Pulmonary artery endothelial cell (primary cell): Measurements from ENCODE around the gene ABCA12. TPM values are rescaled to one million over a fixed set of nuclear protein-coding genes. Genes with fewer than 3 reads are reported as not detected.

Source experiments
- DNase-seq: peaks from one replicate; pipeline ENCODE4 v3.0.0-alpha.2; 2011; ENCODE audit warnings: low read depth, low spot score
- total RNA-seq: library from RNA; depleted of rRNA; stranded (reverse); fragments of >200 nt; gene quantifications from 2 replicates; pipeline ENCODE4 v1.2.3, GENCODE V29; 2014

The ABCA12 gene
- total RNA-seq, 1 donor from 2014 or later = under 0.01 TPM

DNA sequence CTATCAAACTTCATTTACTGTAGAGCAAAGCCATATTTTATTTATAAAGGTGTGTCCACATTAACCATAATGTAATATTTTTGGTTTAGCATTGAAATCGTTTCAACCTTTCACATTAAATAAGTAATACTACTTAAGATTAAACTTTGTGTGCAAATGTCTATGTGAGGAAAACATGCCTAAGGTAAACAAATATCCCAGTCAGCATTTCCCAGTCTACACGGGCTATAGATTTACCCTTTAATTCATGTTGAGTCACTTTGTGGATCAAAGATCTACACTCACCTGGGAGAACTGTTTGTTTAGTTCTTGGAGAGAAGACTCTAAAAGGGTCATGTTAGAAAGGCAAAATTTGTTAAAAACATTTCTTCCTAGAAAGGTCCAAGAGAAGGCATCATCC lies 89.1 kb downstream of the ABCA12 start:
- DNase-seq = no peak

DNA sequence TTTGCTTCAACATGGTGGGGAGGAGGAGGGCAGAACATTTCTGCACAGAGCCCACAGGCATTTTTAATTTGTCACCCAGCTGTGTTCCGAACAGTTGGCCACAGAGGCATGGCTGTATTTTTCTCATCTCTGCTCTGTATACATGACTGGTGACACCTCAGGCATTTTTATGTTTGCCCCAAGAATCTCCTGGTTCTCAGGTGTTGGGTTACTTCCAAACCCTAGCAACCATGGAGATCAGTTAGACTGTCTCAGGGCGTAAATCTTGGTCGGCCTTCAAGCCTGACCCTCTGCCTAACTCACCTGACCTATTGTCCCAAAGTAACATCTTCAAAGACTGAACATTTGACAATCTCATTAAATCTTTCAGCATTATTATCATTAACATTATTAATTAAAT lies 100.0 kb downstream of the ABCA12 start:
- no peak for DNase-seq

DNA sequence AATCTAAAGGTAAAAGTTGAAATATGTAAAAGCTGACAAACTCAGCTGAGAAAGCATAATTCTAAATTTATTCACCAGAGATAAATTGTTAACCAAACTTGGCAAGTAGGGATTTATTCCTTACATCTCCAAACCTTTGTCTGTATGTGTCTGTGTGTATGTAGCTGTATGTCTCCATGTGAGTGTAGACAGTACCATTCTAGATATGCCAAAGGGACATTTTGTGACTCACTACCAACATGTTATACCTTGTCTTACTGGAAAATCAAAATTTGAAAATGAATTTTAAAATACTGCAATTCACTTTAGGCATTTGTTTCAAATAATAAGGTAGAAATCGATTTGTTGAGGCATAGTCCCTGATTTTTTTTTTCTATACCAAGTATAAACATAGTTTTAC lies 102.1 kb downstream of the ABCA12 start:
- DNase-seq = no peak

DNA sequence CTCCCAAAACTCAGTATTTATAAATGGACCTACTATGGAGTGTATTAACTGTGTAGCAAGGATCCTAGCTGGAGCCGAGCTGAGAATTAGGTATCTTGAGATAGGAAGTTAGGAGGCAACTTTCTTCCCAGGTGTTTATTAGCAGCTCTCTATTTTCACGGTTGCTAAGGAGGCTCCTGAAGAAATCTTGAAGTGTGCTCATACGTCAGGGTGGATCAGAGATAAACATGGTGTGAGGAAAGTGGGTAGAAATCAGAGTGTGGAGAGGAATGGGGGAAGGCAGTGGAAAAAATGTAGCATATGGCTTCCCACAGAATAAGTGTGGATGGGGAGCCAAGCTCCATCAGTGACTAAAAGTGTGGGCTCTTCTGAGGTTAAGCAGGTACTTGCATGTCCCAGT lies 104.3 kb downstream of the ABCA12 start:
- no peak for DNase-seq

DNA sequence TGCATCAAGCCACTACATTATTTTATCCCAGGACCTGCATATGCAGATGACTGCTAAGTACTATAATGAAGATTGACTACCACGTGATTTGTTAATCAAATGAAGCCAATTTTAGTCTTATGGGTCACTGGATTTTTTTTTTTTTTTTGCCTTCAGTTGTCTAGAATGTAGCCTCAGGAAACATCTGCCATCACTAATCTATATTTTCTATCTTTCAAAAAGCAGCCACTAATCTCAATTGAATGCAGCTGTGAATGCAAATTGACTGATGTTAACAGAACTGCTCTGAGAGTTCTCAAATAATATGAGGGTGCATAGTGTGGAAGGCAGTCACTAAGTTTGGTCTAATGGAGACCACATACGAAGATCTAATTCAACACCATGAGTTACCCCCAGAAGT lies 106.3 kb downstream of the ABCA12 start:
- DNase-seq = no peak

DNA sequence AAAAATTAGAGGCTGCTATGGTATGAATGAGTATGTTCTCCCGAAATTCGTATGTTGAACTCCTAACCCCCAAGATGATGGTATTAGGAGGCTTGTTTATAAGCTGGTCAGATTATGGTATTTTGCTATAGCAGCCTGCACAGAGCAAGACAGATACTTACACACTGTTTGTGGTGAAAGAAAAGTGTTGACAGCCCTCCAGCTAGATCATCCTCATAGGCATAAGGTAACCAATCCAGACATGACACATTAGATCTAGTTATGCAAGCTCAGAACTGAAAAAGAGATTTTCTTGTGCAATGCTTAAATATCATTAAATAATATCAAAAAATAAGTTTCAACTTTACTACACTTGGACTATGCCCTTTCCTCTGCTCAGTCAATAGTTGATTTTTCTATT lies 107.1 kb downstream of the ABCA12 start:
- no peak for DNase-seq

DNA sequence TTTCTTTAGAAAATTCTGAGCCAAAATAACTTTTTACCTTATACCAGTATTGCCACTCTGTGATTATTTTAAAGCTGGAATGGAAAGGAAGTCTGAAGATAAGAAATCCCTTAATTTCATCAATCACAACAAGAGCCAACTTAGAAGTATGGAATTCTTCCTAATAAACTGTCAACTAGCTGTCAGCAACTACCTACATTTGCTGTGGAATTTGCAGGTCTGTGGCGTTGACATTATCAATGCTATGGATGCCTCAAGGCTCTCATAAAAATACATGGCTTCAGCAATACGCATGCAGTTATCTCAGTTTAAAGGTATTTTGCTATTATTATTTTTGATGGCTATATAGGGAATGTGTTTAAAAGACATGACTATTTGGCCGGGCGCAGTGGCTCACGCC lies 108.5 kb downstream of the ABCA12 start:
- no peak for DNase-seq

DNA sequence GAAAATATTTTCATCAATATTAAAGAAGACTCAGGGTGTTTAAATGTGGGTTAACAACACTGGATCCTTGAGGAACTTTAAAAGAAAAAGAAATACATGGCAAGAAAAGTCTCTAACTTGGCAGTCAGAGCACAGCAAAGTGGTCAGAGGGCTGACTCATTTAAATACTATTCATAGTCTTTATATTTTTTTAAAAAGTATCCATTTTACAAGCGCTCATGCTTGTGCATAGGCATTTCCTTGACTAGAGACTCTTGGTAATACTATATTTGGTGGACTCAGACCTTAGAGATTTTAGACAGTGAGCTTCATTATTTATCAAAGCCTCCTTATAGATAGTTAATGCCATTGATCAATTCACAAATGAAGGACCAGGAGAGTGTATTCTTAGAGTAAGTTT lies 110.2 kb downstream of the ABCA12 start:
- no peak for DNase-seq

DNA sequence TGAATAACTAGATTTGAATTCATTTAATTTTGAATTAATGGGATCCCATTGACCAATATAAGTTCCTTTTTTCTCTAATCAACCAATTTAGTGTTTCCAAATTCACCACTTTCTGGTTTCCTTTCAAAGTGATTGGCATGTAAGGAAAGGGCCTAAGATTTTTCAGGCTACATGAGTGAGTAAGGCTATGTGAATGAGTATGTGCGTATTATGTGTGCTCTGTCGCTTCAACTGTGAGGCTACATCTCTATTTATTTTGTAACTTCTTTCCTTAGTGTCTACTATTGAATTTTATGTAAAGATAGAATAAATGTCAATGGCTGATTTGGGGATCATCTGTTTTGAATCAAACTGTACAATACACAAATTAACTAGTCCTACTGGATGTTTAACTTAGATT lies 110.6 kb downstream of the ABCA12 start:
- DNase-seq = no peak

DNA sequence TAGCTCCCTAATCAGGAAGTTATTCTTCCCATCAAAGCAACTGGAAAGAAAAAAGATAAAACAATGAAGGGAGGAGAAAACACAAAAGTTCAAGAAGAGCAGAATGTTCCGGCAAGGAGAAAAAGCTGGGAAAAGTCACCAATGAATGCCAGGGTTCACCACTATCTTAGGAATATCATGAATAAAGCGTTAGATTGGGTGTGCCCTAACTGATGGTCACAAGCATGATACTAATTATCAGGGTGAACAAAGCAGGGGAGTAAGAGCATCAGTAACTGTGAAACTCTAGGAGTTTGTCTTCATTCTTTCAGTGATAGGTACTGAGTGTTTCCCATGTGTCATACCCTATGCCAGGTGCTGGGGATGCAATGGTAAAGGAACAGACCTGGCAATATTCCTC lies 115.5 kb downstream of the ABCA12 start:
- DNase-seq = no peak

DNA sequence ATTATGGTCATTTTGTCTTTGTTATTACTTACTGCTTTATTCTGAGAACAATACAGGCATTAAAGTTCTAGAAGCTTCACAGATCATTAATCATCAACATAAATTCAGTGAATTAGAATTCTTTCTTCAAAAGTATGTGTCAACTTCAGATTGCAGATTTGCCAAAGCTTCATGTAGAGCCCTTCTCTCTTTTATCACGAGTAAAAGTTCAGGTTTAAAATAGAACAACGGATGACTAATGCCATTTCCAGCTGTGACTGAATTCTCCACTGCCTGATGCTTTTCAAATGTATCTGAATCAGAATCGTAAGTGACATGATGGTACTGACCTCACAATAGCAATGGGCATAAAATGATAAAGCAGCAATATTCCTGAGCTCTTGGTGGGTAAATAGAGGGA lies 116.0 kb downstream of the ABCA12 start:
- DNase-seq = no peak

DNA sequence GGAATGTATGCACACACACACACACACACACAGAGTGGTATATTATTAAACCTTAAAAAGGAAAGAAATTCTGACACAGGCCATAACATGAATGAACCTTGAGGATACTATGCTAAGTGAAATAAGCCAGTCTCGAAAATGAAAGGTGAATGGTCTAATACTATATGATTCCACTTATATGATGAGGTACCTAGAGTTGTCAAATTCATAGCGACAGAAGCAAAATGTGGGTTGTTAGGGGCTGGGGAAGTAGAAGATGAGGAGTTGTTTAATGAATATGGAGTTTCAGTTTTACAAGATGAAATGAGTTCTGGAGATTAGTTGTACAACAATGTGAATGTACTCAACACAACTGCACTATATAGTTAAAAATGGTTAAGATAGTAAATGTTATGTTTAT lies 118.1 kb downstream of the ABCA12 start:
- DNase-seq = no peak

DNA sequence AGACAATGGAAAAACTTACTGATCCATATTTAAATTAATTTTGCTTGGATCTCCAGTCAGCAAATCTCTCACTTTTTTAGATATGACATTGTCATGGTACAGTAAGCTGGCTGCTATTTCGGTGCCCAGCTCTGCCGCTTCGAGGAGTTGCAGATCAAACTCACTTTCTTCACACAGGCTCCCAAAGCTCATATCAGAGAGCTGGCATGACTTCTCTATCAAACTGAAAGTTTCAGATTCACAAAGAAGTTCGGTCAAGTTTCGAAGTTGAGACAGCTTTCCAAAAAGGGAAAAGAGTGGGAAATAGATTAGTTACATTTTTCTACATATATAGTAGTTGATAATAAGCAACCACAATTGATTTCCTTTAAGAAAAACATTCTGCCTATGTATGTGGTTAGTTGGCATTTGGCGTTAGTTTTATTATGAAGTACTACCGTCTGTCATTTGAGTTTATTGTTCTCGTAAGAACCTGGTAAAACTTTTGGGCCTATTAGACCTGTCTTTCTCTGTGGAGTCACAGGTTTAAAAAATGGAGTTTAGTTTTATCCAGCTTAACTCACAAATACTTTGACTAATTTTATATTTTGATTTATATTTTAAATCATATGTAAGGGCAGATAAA lies 118.8 kb downstream of the ABCA12 start:
- DNase-seq = no peak

DNA sequence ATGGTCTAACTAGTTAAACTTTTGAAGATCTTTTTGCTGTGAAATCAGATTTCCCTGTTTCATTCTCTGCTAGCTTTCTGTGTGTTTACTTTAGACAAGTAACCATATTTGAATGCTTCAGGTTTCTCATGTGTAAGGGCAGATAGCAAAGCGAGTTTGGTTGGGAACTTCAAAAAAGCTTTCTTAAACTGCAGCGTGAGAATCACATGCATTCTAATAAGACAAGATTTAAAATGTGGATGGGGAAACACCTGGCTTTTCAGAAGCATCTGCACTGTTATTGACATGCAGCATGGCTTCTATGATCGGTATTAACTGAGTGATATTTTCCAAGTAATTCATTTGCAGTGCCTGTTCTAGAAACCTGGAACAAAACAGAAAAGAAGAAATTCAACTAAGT lies 119.3 kb downstream of the ABCA12 start:
- no peak for DNase-seq

DNA sequence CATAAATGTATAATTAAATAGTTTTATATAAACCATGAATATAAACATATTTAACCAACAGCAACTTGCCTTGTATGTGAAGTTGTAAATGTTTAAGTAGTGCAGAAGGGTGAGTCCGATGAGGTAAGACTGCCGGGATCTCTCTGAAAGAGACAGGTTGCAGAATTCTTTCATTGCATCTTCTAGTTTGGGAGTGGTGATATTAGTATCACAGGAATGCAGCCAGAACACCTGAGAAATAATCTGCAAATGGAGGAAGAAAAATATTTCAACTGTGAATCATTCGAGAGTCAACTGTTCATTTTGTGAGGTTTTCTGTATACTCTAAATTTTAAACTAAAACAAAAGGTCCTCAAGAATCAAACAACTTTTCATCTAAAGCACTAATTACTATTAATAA lies 123.0 kb downstream of the ABCA12 start:
- no peak for DNase-seq

DNA sequence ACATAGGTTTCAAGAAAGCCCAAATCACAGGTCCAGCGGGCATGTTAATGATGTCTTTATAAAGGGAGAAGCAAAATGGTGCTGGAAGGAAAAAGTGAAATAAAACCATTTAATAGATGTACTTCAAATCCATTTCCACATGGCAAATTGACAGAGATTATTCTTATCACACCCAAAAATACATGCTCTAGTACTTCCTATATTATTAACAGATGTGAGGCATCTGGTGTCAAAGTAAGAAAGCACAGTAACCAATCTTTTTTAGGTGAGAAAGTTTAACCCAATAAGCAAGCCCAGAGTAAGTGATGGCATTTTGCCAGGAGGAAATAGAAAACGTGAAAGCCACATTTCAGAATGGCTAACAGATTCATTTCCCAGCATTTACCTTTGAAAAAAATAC lies 128.0 kb downstream of the ABCA12 start:
- no peak for DNase-seq

DNA sequence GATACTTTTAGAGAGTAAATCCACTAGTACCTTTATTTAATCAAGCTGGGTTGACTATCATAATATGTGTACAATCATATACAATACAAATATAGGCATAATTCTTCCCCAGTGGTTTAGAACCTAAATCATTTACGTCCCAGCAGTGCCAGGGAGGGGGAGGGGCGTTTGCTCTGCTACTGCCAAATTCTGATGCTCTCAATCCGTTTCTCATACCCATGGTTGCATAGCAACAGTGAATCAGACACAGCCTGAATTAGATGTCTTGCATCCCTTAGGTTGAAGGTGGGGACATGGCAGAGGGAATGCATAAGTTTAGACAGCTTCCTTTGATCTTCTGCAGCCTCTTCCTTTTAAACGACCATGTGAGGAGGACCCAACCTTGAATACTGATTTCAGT lies 135.4 kb downstream of the ABCA12 start:
- DNase-seq = no peak

DNA sequence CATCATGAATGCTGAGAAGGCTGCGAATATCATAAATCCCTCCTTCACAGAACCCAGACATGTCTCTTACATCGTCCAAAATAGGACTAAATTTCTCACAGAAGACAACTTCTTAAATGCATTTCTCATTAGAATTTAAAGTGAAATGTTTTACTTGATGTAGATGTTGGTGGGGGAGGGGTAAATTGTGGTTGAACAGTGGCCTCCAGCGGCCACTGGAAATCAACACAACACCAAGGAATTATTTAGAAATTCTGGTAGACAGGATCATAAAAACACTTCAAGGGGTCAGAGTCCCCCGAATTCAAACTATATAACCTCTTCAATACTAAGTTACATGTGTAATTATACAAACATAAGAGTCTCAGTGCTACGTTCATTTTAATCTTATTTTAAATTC lies 135.9 kb downstream of the ABCA12 start:
- peak; percentile 4 for DNase-seq

DNA sequence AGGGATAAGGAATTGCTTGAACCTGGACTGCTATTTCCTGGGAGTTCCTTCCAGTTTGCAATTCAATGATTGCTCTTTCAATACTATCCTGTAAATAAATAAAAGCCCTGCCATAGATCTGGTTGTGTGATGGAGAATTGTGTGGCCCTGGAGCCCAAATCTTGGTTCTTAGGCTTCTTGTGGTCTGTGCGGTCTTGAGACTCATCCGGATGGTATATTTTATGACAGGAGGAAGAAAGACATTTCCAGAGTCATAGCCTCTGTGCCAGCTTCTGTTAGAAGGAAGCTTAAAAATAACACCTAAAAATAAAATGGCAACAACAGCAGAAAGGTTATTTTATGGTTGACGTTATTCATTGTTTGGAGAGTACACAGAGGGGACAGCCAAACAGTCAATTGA lies 137.7 kb downstream of the ABCA12 start:
- no peak for DNase-seq

DNA sequence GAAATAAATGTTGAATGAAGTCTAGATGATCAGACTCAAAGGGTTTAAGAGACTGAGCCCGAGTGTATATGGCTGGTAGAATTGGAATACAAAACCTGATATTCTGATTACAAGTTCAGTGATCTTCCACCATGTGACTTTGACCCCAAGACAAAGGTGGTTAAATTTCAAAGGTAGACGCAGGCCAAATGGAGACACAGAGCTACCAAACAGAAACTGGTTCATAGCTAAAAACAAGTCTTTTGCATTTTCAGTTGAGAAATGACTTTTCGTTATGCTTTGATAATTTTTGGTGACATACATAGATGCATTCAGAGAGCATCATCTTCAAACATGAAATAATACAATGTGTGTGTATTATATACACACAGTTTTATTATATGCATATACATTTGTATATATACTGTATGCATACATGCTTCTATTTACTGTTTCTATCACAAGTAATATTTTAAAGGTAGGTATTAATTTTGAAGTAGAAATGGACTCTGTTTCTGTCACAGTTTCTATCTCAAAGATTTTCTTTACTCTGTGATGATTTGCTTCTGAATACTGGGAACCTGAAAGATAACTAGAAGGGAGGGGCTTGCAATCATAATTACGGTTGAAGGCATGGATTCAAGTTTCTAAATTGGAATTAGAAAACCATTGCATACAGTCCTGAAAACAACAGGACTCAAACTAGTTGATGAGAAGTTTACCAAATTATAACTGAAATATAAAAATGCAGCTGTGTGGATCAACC lies 142.3 kb downstream of the ABCA12 start:
- DNase-seq = no peak

DNA sequence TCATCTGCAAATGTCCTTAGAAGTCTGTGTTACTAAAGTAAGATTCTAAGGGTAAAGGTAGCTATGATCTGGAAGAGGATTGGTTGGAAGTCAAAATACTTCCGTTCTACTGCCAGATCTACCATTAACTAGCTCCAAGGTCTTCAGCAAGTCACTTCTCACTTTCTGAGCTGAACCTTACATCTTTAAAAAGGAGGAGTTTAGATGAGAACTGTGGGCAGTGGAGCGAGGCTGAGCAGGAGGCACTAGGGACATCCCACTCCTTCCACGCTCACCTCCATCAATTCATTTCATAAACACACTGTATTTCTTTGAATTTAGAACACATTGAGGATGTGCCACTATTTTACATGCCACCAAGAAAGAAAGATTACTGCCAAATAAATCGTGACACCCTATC lies 143.0 kb downstream of the ABCA12 start:
- no peak for DNase-seq

DNA sequence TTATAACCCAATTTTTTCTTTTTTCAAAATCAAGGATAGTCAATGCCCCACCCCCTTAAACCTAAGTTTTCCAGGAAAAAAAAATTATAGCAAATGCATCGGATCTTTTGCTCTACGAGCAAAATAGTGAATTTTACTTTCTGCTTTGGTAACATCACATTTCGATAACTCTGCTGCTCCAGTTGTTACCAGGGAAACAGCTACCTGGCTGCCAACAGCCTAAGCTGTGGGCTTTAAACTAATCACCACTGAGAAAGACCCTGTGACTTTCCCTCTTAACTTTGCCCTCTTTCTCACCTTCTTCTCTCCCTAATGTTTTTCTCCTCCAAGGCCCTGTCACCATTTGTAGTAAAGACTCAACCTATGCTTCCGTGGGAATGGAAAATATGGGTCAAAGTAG lies 145.5 kb downstream of the ABCA12 start:
- no peak for DNase-seq

DNA sequence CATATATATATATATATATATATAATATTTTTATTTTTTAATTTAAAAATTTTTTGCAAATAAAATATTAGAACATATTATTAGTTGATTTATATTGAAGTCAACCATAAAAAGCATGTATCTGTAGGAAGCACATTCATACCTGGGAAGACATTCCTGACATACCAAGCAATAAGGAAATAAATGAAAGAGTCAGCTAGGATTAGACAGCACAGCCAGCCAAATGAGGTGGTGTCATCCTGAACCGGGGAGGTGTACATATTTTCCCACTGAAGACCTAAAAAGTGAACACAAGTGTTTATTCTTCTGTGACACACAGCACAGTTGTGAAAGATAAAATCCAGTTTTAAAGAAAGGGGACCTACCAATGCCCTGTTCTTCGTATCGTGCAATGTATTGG lies 149.2 kb downstream of the ABCA12 start:
- no peak for DNase-seq

DNA sequence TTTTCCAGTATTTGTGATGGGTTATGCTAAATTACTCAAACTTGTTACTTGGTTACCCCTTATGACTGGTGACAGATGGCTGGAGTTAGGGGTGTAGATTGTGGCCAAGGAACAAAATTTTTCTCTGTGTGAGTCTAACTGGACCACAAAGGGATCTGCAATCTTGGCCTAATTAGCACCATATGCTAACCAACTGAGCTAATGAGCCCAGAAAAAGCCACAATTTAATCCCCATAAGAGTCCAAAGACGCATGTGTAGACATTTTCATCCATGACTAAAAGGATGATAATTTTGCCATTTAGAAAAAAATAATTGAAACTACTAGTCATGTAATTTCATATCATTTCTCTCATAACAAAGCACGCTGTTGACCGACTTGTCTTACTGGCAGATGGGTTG lies 151.2 kb downstream of the ABCA12 start:
- DNase-seq = no peak
